GM18870 (cell line): Measurements from ENCODE around the gene RPUSD4.

ENCODE experiments used
- ATAC-seq: cut with Tn5 transposase; IDR thresholded peaks from one replicate; pipeline ENCODE4 v1.9.1; 2021; ENCODE audit warnings: moderate library complexity; ENCODE audit not compliant: unreplicated experiment

RPUSD4 gene

GRCh38 chr11:126214441-126214840, 3.0 kb upstream of the RPUSD4 start:
- ATAC-seq, result no peak

GRCh38 chr11:126212089-126212660, 725 bp upstream of the RPUSD4 start:
- ATAC-seq, result no peak

- ATAC-seq, result no peak
These were observed 597 bp downstream of the RPUSD4 start for GRCh38 chr11:126210871-126211235.

GRCh38 chr11:126207896-126208295, 3.6 kb downstream of the RPUSD4 start:
- ATAC-seq, result no peak

- ATAC-seq, result no peak
These were observed 6.1 kb downstream of the RPUSD4 start for GRCh38 chr11:126205359-126205758.

- no peak for ATAC-seq
These were observed 8.6 kb downstream of the RPUSD4 start for GRCh38 chr11:126202646-126203359.

- ATAC-seq, result no peak
These were observed 12.8 kb downstream of the RPUSD4 start for GRCh38 chr11:126198648-126199047.

- ATAC-seq, result no peak
These were observed 14.0 kb downstream of the RPUSD4 start for GRCh38 chr11:126197277-126197939.

GRCh38 chr11:126195119-126195518, 16.3 kb downstream of the RPUSD4 start:
- ATAC-seq, result no peak

- ATAC-seq, result no peak
These were observed 17.3 kb downstream of the RPUSD4 start for GRCh38 chr11:126194121-126194543.

GRCh38 chr11:126193038-126193478, 18.4 kb downstream of the RPUSD4 start:
- no peak for ATAC-seq

- no peak for ATAC-seq
These were observed 19.1 kb downstream of the RPUSD4 start for GRCh38 chr11:126192361-126192760.

- no peak for ATAC-seq
These were observed 19.9 kb downstream of the RPUSD4 start for GRCh38 chr11:126191379-126192073.

GRCh38 chr11:126190792-126191191, 20.7 kb downstream of the RPUSD4 start:
- ATAC-seq, result no peak

GRCh38 chr11:126189109-126189929, 22.1 kb downstream of the RPUSD4 start:
- peak; percentile 53 for ATAC-seq

- ATAC-seq, result peak; percentile 75
These were observed 22.9 kb downstream of the RPUSD4 start for GRCh38 chr11:126188332-126189108.

- ATAC-seq, result no peak
These were observed 24.5 kb downstream of the RPUSD4 start for GRCh38 chr11:126186708-126187529.

- ATAC-seq, result no peak
These were observed 25.3 kb downstream of the RPUSD4 start for GRCh38 chr11:126186025-126186698.
